Effector CD8-positive, alpha-beta T cell (primary cell): ENCODE measurements around the gene ZMIZ1.
"Not testable (repeated sequence)": the region's sequence is repeated elsewhere in the genome, so short reads cannot be mapped to it uniquely, and the experiment has no call there.

Experiments used
- DNase-seq: peaks from one replicate; lab custom pipeline; 2025; lab: John Stamatoyannopoulos, UW

Gene ZMIZ1

GRCh38 chr10:79264942-79265341, 196.2 kb downstream of the ZMIZ1 start:
- no peak for DNase-seq

GRCh38 chr10:79266084-79266483, 197.3 kb downstream of the ZMIZ1 start:
- DNase-seq, result no peak

GRCh38 chr10:79266543-79267312, 198.0 kb downstream of the ZMIZ1 start:
- no peak for DNase-seq

- DNase-seq, result no peak
These were observed 198.7 kb downstream of the ZMIZ1 start for GRCh38 chr10:79267499-79267898.

- DNase-seq, result no peak
These were observed 199.4 kb downstream of the ZMIZ1 start for GRCh38 chr10:79268161-79268601.

- DNase-seq, result no peak
These were observed 200.0 kb downstream of the ZMIZ1 start for GRCh38 chr10:79268742-79269141.

- no peak for DNase-seq
These were observed 200.7 kb downstream of the ZMIZ1 start for GRCh38 chr10:79269443-79269842.

- DNase-seq, result no peak
These were observed 201.2 kb downstream of the ZMIZ1 start for GRCh38 chr10:79269969-79270368.

- DNase-seq, result no peak
These were observed 201.9 kb downstream of the ZMIZ1 start for GRCh38 chr10:79270466-79271246.

GRCh38 chr10:79272353-79272752, 203.6 kb downstream of the ZMIZ1 start:
- no peak for DNase-seq

GRCh38 chr10:79273604-79274003, 204.8 kb downstream of the ZMIZ1 start:
- no peak for DNase-seq

GRCh38 chr10:79274279-79275104, 205.7 kb downstream of the ZMIZ1 start:
- no peak for DNase-seq

GRCh38 chr10:79275105-79275430, 206.3 kb downstream of the ZMIZ1 start:
- no peak for DNase-seq

- DNase-seq, result no peak
These were observed 206.7 kb downstream of the ZMIZ1 start for GRCh38 chr10:79275431-79275851.

GRCh38 chr10:79277579-79278269, 209.0 kb downstream of the ZMIZ1 start:
- DNase-seq, result no peak

GRCh38 chr10:79279047-79279446, 210.3 kb downstream of the ZMIZ1 start:
- not testable (repeated sequence) for DNase-seq

- DNase-seq, result no peak
These were observed 212.2 kb downstream of the ZMIZ1 start for GRCh38 chr10:79280956-79281355.

GRCh38 chr10:79282388-79282787, 213.6 kb downstream of the ZMIZ1 start:
- DNase-seq, result no peak

GRCh38 chr10:79283616-79284015, 214.8 kb downstream of the ZMIZ1 start:
- no peak for DNase-seq

- no peak for DNase-seq
These were observed 215.5 kb downstream of the ZMIZ1 start for GRCh38 chr10:79284158-79284871.
